HG03103 (cell line): Measurements from ENCODE around the gene SUSD4.
"Not testable (repeated sequence)": the region's sequence is repeated elsewhere in the genome, so short reads cannot be mapped to it uniquely, and the experiment has no call there.

Experiments
- ATAC-seq: cut with Tn5 transposase; IDR thresholded peaks from one replicate; pipeline ENCODE4 v1.9.1; 2021; ENCODE audit warnings: low read depth; ENCODE audit not compliant: unreplicated experiment

Gene SUSD4

GRCh38 chr1:223363856-223364684 is at the start of gene SUSD4:
Gene SUSD4, minus strand, starts transcription at chr1:223364176. Its CDS starts 751 bp downstream, at chr1:223363425.
- ATAC-seq = peak; percentile 69

- ATAC-seq = no peak
Measured at GRCh38 chr1:223413216-223413615, 49.2 kb upstream of the SUSD4 start.

- no peak for ATAC-seq
Measured at GRCh38 chr1:223411710-223412109, 47.7 kb upstream of the SUSD4 start.

- ATAC-seq = no peak
Measured at GRCh38 chr1:223411309-223411708, 47.3 kb upstream of the SUSD4 start.

- ATAC-seq = no peak
Measured at GRCh38 chr1:223410036-223410435, 46.1 kb upstream of the SUSD4 start.

GRCh38 chr1:223405507-223405906 is 41.5 kb upstream of the SUSD4 start:
- ATAC-seq = no peak

- ATAC-seq = no peak
Measured at GRCh38 chr1:223403184-223403815, 39.3 kb upstream of the SUSD4 start.

GRCh38 chr1:223402790-223403142 is 38.8 kb upstream of the SUSD4 start:
- no peak for ATAC-seq

- ATAC-seq = no peak
Measured at GRCh38 chr1:223401873-223402789, 38.2 kb upstream of the SUSD4 start.

GRCh38 chr1:223399393-223399792 is 35.4 kb upstream of the SUSD4 start:
- ATAC-seq = not testable (repeated sequence)

GRCh38 chr1:223394706-223395105 is 30.7 kb upstream of the SUSD4 start:
- no peak for ATAC-seq

- ATAC-seq = no peak
Measured at GRCh38 chr1:223394242-223394641, 30.3 kb upstream of the SUSD4 start.

- ATAC-seq = no peak
Measured at GRCh38 chr1:223393275-223394214, 29.6 kb upstream of the SUSD4 start, which contains the start of gene CCDC185. Gene CCDC185, plus strand, starts transcription at chr1:223393415. Its CDS starts 61 bp downstream, at chr1:223393476.

GRCh38 chr1:223390618-223391017 is 26.6 kb upstream of the SUSD4 start:
- no peak for ATAC-seq

- no peak for ATAC-seq
Measured at GRCh38 chr1:223386013-223386412, 22.0 kb upstream of the SUSD4 start.

GRCh38 chr1:223378754-223379153 is 14.8 kb upstream of the SUSD4 start:
- no peak for ATAC-seq

GRCh38 chr1:223374064-223374610 is 10.2 kb upstream of the SUSD4 start:
- no peak for ATAC-seq

GRCh38 chr1:223364685-223365382 is 858 bp upstream of the SUSD4 start:
- ATAC-seq = no peak
